ENCODE data around the gene MGAT3. TPM values are rescaled to one million over a fixed set of nuclear protein-coding genes. Genes with fewer than 3 reads are reported as not detected.
"Not testable (repeated sequence)": the region's sequence is repeated elsewhere in the genome, so short reads cannot be mapped to it uniquely, and the experiment has no call there.

Gene MGAT3
- total RNA-seq, 2 donors from 2014 or later, result 0.38 to 2.6 TPM

- DNase-seq (ENCODE audit: low spot score) (no peak), ATAC-seq (no peak)
- H3K27me3 Mint-ChIP-seq, result no peaks in the 10 kb centered on the region
- H3K36me3 Mint-ChIP-seq, result peaks cover 20% of the 10 kb centered on the region
- no peaks in the 10 kb centered on the region for H3K9me3 Mint-ChIP-seq
- peak overlapping the region; percentile 97 for H3K4me3 Mint-ChIP-seq
- H3K4me1 Mint-ChIP-seq (ENCODE audit: low read depth in 2 of 2), result peaks cover 23 to 39% of the 10 kb centered on the region in 2 donors
- H3K27ac Mint-ChIP-seq, result peak overlapping the region; percentile 87 to 90
Measured at GRCh38 chr22:39501644-39502108, 44.9 kb downstream of the MGAT3 start.

GRCh38 chr22:39502109-39502788, 45.4 kb downstream of the MGAT3 start, which contains the start of gene MIEF1:
TSS of gene MIEF1 (plus strand) at chr22:39502290. CDS start at chr22:39511295, 9,005 bp downstream.
- H3K27me3 Mint-ChIP-seq, result no peaks in the 10 kb centered on the region
- H3K36me3 Mint-ChIP-seq, result peaks cover 24% of the 10 kb centered on the region
- H3K4me3 Mint-ChIP-seq, result peak within 1 kb of the TSS; percentile 97
- peaks cover 26 to 42% of the 10 kb centered on the region in 2 donors for H3K4me1 Mint-ChIP-seq (ENCODE audit: low read depth in 2 of 2)
- DNase-seq (ENCODE audit: low spot score) (peak; percentile 99), ATAC-seq (peak; percentile 98 to 99)
- no peaks in the 10 kb centered on the region for H3K9me3 Mint-ChIP-seq
- H3K27ac Mint-ChIP-seq, result peak within 1 kb of the TSS; percentile 87 to 90

GRCh38 chr22:39502789-39503409, 46.1 kb downstream of the MGAT3 start:
- peaks cover 24% of the 10 kb centered on the region for H3K36me3 Mint-ChIP-seq
- H3K27me3 Mint-ChIP-seq, result no peaks in the 10 kb centered on the region
- peaks cover 26 to 42% of the 10 kb centered on the region in 2 donors for H3K4me1 Mint-ChIP-seq (ENCODE audit: low read depth in 2 of 2)
- no peaks in the 10 kb centered on the region for H3K9me3 Mint-ChIP-seq
- ATAC-seq, result peak in 1 of 2 donors; percentile 2
- peak overlapping the region; percentile 81 to 90 for H3K27ac Mint-ChIP-seq
- no peak for DNase-seq (ENCODE audit: low spot score)
- H3K4me3 Mint-ChIP-seq, result peak overlapping the region; percentile 97

- Mint-ChIP-seq H3K9me3 (no peaks in the 10 kb centered on the region), H3K4me3 (peak overlapping the region; percentile 97), H3K27ac (peak overlapping the region; percentile 81 to 90), H3K27me3 (no peaks in the 10 kb centered on the region), H3K36me3 (peaks cover 28% of the 10 kb centered on the region), H3K4me1 (ENCODE audit: low read depth in 2 of 2) (peaks cover 32 to 49% of the 10 kb centered on the region in 2 donors)
- ATAC-seq (no peak), DNase-seq (ENCODE audit: low spot score) (no peak)
Measured at GRCh38 chr22:39503630-39504029, 46.8 kb downstream of the MGAT3 start.

GRCh38 chr22:39504071-39504470, 47.3 kb downstream of the MGAT3 start:
- Mint-ChIP-seq H3K36me3 (peaks cover 30% of the 10 kb centered on the region), H3K27me3 (no peaks in the 10 kb centered on the region)

GRCh38 chr22:39507021-39507420, 50.2 kb downstream of the MGAT3 start:
- not testable (repeated sequence) for H3K9me3 Mint-ChIP-seq; H3K27me3 Mint-ChIP-seq; ATAC-seq; DNase-seq (ENCODE audit: low spot score); H3K27ac Mint-ChIP-seq; H3K4me3 Mint-ChIP-seq
- H3K4me1 Mint-ChIP-seq (ENCODE audit: low read depth in 2 of 2), result peaks cover 34 to 52% of the 10 kb centered on the region in 2 donors
- H3K36me3 Mint-ChIP-seq, result peaks cover 39% of the 10 kb centered on the region

More at GRCh38 chr22:39504071-39504470, 47.3 kb downstream of the MGAT3 start:
- DNase-seq (ENCODE audit: low spot score) (no peak), ATAC-seq (no peak)
- Mint-ChIP-seq H3K9me3 (no peaks in the 10 kb centered on the region), H3K4me3 (peak overlapping the region; percentile 97), H3K27ac (peak overlapping the region in 1 of 2 donors; percentile 81), H3K4me1 (ENCODE audit: low read depth in 2 of 2) (peaks cover 34 to 51% of the 10 kb centered on the region in 2 donors)

GRCh38 chr22:39508393-39508792, 51.6 kb downstream of the MGAT3 start:
- Mint-ChIP-seq H3K9me3 (no peaks in the 10 kb centered on the region), H3K27ac (peak overlapping the region in 1 of 2 donors; percentile 12), H3K4me1 (ENCODE audit: low read depth in 2 of 2) (peaks cover 33 to 43% of the 10 kb centered on the region in 2 donors), H3K4me3 (no peak overlapping the region), H3K27me3 (no peaks in the 10 kb centered on the region), H3K36me3 (peaks cover 43% of the 10 kb centered on the region)
- no peak for ATAC-seq
- no peak for DNase-seq (ENCODE audit: low spot score)

GRCh38 chr22:39510529-39511149, 53.8 kb downstream of the MGAT3 start:
- DNase-seq (ENCODE audit: low spot score) (no peak), ATAC-seq (no peak)
- peak overlapping the region in 1 of 2 donors; percentile 57 for H3K27ac Mint-ChIP-seq
- no peaks in the 10 kb centered on the region for H3K27me3 Mint-ChIP-seq
- H3K4me1 Mint-ChIP-seq (ENCODE audit: low read depth in 2 of 2), result peaks cover 30 to 37% of the 10 kb centered on the region in 2 donors
- peaks cover 46% of the 10 kb centered on the region for H3K36me3 Mint-ChIP-seq
- no peaks in the 10 kb centered on the region for H3K9me3 Mint-ChIP-seq
- no peak overlapping the region for H3K4me3 Mint-ChIP-seq

GRCh38 chr22:39511226-39511625, 54.4 kb downstream of the MGAT3 start:
- ATAC-seq (no peak), DNase-seq (ENCODE audit: low spot score) (no peak)
- Mint-ChIP-seq H3K4me3 (no peak overlapping the region), H3K27ac (peak overlapping the region in 1 of 2 donors; percentile 57), H3K36me3 (peaks cover 46% of the 10 kb centered on the region), H3K27me3 (no peaks in the 10 kb centered on the region), H3K9me3 (no peaks in the 10 kb centered on the region), H3K4me1 (ENCODE audit: low read depth in 2 of 2) (peaks cover 32 to 39% of the 10 kb centered on the region in 2 donors)

- ATAC-seq (no peak), DNase-seq (ENCODE audit: low spot score) (no peak)
- Mint-ChIP-seq H3K9me3 (no peaks in the 10 kb centered on the region), H3K27ac (no peak overlapping the region), H3K4me1 (ENCODE audit: low read depth in 2 of 2) (peaks cover 26 to 31% of the 10 kb centered on the region in 2 donors), H3K36me3 (peaks cover 40% of the 10 kb centered on the region), H3K4me3 (no peak overlapping the region), H3K27me3 (no peaks in the 10 kb centered on the region)
Measured at GRCh38 chr22:39512026-39512425, 55.2 kb downstream of the MGAT3 start.

GRCh38 chr22:39513791-39514190, 57.0 kb downstream of the MGAT3 start:
- DNase-seq (ENCODE audit: low spot score) (no peak), ATAC-seq (no peak)
- H3K36me3 Mint-ChIP-seq, result peaks cover 36% of the 10 kb centered on the region
- no peak overlapping the region for H3K27ac Mint-ChIP-seq
- H3K4me3 Mint-ChIP-seq, result no peak overlapping the region
- H3K4me1 Mint-ChIP-seq (ENCODE audit: low read depth in 2 of 2), result peaks cover 21 to 26% of the 10 kb centered on the region in 2 donors
- no peaks in the 10 kb centered on the region for H3K27me3 Mint-ChIP-seq
- H3K9me3 Mint-ChIP-seq, result no peaks in the 10 kb centered on the region

- peaks cover 32% of the 10 kb centered on the region for H3K36me3 Mint-ChIP-seq
- H3K9me3 Mint-ChIP-seq, result no peaks in the 10 kb centered on the region
- no peak overlapping the region for H3K27ac Mint-ChIP-seq
- H3K27me3 Mint-ChIP-seq, result no peaks in the 10 kb centered on the region
- DNase-seq (ENCODE audit: low spot score) (no peak), ATAC-seq (no peak)
- H3K4me1 Mint-ChIP-seq (ENCODE audit: low read depth in 2 of 2), result peaks cover 19 to 28% of the 10 kb centered on the region in 2 donors
- no peak overlapping the region for H3K4me3 Mint-ChIP-seq
Measured at GRCh38 chr22:39514373-39514973, 57.7 kb downstream of the MGAT3 start.

- Mint-ChIP-seq H3K9me3 (no peaks in the 10 kb centered on the region), H3K4me1 (ENCODE audit: low read depth in 2 of 2) (peaks cover 19 to 29% of the 10 kb centered on the region in 2 donors), H3K36me3 (peaks cover 27% of the 10 kb centered on the region), H3K4me3 (no peak overlapping the region), H3K27ac (peak overlapping the region; percentile 44 to 89), H3K27me3 (no peaks in the 10 kb centered on the region)
- DNase-seq (ENCODE audit: low spot score), result no peak
- no peak for ATAC-seq
Measured at GRCh38 chr22:39515266-39516050, 58.6 kb downstream of the MGAT3 start.
